Skeletal muscle cell (primary cell): ENCODE measurements around the gene SPECC1.
"Not testable (repeated sequence)": the region's sequence is repeated elsewhere in the genome, so short reads cannot be mapped to it uniquely, and the experiment has no call there.

Experiments used
- DNase-seq: peaks from one replicate; pipeline ENCODE4 v3.0.0-alpha.2; 2010; ENCODE audit warnings: low read depth
- H3K4me3 ChIP-seq: 2 replicates; pipeline ENCODE4 v1.5.1; 2011; ENCODE audit warnings: low read depth, mild to moderate bottlenecking, control low read depth, low read length, moderate library complexity

Gene SPECC1

GRCh38 chr17:20243524-20243923 lies 234.4 kb downstream of the SPECC1 start:
- no peak overlapping the region for H3K4me3 ChIP-seq
- DNase-seq: no peak

- DNase-seq: no peak
- H3K4me3 ChIP-seq: no peak overlapping the region
These were observed 235.5 kb downstream of the SPECC1 start for GRCh38 chr17:20244671-20245070.

DNA sequence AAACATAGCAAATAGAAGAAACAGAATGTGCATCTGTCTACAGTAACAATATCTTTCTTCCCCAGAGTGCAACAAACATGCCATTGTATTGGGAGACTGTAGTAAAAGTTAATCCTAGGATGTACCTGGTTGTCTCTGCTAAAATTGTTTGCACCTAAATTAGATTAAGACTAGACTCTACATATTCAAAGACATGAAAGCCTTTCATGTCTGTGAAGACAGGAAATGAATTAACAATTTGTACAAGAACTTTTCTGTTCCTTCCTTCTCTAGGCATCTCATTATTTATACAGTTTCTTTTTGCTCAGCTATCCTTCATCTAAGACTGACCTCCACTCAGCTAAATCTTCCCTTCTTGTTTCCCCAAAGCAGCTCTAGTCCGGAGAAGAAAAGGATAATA lies 237.5 kb downstream of the SPECC1 start:
- no peak overlapping the region for H3K4me3 ChIP-seq
- DNase-seq: no peak

DNA sequence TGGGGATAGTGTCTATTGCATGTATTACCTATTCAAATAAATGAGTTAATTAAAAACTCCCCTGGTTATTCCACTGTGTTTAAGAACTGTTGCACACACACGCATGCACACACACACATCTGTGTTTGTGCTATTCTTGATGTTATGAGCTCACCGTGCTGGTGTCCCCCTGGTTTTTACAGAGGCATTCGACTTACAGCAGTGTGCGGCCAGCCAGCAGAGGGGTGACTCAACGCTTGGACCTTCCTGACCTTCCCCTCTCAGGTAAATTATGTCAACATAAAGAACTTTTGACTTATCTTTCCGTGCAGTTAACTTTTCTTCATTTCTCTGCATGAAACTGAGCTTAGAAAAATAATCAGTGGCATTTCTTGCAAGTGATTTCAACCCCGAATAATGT lies 244.2 kb downstream of the SPECC1 start:
- DNase-seq: no peak
- H3K4me3 ChIP-seq: no peak overlapping the region

GRCh38 chr17:20254541-20254940 lies 245.4 kb downstream of the SPECC1 start:
- no peak for DNase-seq
- no peak overlapping the region for H3K4me3 ChIP-seq

GRCh38 chr17:20256144-20256543 lies 247.0 kb downstream of the SPECC1 start:
- no peak for DNase-seq
- no peak overlapping the region for H3K4me3 ChIP-seq

- no peak overlapping the region for H3K4me3 ChIP-seq
- DNase-seq: no peak
These were observed 247.8 kb downstream of the SPECC1 start for GRCh38 chr17:20257008-20257407.

DNA sequence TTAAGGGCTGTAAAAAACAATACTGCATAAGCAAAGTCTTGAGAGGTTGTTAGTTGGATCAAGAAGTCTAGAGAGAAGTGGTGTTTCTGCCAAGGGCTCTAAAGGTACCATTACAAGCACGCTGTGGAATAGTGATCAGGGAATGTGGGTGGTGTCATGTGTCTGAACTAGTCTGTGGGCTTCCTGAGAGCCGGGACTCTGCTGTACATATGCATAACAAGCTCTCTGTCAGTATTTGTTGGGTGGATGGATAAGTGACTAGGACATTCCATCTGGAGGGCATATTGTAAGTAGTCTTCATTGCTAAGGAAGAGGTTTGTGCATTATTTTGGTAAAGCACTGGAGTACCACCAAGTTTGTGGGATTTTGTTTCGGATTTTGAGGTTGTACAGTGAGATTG lies 248.6 kb downstream of the SPECC1 start:
- DNase-seq: no peak
- no peak overlapping the region for H3K4me3 ChIP-seq

DNA sequence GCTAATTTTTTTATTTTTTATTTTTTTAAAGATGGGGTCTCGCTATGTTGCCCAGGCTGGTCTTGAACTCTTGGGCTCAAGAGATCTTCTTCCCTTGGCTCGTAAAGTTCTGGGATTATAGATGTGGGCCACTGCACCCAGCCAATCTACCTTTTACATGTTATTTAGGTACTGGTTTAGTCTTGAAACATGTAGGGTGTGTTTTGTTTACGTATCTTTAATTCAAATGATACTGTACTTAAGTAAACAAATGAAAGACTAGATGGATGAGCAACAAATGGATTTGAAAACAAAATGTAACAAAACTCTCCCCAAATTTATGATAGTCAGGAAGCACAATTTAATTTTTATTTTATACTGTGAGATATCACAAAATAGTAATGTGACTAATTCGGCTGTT lies 250.5 kb downstream of the SPECC1 start:
- DNase-seq: no peak

GRCh38 chr17:20260268-20260667 lies 251.1 kb downstream of the SPECC1 start:
- no peak overlapping the region for H3K4me3 ChIP-seq
- DNase-seq: no peak

More for the DNA sequence above, 250.5 kb downstream of the SPECC1 start:
- H3K4me3 ChIP-seq: no peak overlapping the region

DNA sequence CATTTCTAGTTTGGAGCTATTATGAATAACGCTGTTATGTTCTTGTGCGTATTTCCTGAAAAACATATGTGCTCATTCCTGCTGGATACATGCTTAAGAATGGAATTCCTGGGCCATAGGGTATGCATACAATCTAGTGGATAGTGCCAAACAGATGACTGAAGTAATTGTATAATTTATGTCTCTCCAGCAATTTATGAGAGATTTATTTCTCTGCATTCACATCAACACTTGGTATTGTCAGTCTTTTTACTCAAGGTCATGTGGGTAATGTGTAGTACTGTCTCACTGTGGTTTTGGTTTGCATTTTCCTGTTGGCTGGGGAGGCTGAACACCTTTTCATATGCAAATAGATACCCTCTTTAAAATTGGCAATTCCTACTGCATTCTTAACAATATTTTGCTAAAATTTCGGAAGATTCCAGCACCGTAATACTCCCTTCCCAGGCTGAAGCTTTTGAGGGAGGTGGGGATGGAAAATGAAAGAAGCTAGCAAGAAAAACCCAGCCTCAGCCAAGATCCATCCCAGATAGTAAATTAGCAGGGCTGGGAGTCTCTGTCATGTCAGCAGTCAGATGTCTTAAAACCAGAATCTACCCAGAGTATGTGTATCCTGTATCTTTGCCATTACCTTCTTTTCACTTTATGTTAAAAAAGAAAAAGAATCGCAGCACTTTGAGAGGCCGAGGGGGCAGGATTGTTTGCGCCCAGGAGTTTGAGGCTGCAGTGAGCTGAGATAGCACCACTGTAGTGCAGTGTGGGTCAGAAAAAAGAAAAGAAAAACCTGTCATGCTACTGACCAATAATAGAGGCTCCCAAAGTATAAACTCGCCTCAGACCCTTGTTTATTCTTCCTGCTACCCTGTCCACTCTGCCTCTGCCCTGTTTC lies 253.3 kb downstream of the SPECC1 start:
- no peak overlapping the region for H3K4me3 ChIP-seq
- DNase-seq: no peak

- not testable (repeated sequence) for H3K4me3 ChIP-seq, DNase-seq
These were observed 253.9 kb downstream of the SPECC1 start for GRCh38 chr17:20263115-20263433.

DNA sequence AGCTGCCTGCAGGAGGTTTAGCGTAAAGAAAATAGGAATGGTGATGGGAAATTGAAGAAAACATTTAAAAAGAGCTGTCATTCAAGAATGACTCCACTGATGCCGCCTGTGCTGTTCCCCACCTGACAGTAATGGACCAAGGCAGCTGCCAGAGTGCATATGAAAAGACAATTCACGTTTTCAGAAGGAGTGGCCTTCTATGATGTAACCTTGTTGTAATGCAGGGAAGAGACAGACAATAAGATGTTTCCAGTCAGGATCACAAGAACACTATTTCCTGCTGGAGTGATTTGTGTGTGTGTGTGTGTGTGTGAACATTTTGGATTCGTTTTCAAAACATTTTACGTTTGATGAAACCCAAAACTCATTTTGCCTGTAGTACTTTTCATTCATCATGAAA lies 254.4 kb downstream of the SPECC1 start:
- no peak overlapping the region for H3K4me3 ChIP-seq
- peak; percentile 48 for DNase-seq

DNA sequence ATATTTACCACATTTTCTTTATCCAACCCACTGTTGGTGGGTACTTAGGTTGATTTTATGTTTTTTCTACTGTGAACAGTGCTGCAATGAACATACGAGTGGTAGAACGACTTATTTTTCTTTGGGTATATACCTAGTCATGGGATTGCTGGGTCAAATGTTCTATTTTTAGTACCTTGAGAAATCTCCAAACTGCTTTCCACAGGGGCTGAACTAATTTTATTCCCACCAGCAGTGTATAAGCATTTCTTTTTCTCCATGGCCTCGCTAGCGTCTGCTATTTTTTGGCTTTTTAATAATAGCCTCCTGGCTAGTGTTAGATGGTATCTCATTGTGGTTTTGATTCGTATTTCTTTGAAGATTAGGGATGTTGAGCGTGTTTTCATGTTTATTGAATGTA lies 255.8 kb downstream of the SPECC1 start:
- no peak for DNase-seq

DNA sequence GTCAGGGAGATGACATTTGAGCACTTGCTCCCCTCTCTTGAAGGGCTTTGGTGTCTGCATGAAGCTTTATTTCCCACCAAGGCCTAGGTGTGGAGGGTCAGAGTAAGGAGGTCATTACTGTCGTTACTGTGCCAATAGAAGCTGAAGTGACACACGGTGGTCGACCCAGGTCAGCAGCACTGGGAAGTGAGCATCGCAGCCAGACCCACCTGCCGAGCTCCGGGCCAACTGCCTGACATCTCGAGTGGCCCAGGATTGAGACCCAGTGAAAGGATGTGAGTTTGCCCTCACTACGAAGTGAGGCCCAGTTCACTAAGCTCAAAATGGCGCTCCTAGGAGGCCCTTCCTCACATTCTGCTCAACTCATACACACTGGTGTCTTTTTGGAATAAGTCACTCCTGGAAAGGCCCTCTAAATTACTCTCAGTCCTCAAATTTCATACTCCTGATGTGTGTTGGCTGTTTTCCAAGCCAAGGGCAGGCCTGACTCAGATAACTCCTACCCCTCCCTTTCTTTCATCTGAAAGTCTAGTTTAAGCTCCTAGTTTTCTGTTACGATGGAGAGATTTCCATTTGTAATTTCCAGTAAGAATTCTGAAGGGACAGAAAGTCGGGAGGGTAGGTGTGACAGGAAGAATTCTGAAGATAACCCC lies 257.8 kb downstream of the SPECC1 start:
- no peak overlapping the region for H3K4me3 ChIP-seq
- no peak for DNase-seq

More for the DNA sequence above, 255.8 kb downstream of the SPECC1 start:
- H3K4me3 ChIP-seq: no peak overlapping the region

- DNase-seq: no peak
- H3K4me3 ChIP-seq: no peak overlapping the region
These were observed 258.3 kb downstream of the SPECC1 start for GRCh38 chr17:20267459-20267842.

GRCh38 chr17:20270369-20270768 lies 261.2 kb downstream of the SPECC1 start:
- DNase-seq: no peak
- no peak overlapping the region for H3K4me3 ChIP-seq

DNA sequence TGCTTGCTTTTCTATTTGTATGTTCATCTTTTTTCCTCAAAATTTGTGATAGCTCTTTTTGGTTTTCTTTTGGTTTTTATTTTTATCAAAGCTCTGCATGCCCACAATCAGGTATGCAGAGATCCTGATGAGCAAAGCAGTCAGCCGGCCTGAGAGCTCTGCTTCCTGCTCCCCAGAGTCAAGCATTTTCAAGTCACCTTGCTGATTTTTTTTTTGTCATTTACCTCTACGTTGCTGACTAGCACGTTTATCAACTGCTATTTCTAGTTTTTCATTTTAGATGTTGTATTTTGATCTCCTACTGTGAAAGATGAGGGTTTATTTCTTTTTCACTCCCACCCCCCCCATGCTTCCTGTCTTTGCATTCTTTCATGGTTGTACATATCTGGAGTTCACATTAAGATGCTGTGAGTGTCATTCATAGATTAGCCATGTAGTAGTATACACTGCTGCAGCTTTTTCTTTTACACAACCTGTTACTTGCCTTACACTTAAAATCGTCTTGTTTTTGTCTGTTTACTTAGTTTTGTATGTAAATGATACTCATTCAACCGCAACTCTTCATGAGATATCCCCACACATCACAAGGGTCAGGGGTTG lies 262.0 kb downstream of the SPECC1 start:
- no peak overlapping the region for H3K4me3 ChIP-seq
- no peak for DNase-seq

DNA sequence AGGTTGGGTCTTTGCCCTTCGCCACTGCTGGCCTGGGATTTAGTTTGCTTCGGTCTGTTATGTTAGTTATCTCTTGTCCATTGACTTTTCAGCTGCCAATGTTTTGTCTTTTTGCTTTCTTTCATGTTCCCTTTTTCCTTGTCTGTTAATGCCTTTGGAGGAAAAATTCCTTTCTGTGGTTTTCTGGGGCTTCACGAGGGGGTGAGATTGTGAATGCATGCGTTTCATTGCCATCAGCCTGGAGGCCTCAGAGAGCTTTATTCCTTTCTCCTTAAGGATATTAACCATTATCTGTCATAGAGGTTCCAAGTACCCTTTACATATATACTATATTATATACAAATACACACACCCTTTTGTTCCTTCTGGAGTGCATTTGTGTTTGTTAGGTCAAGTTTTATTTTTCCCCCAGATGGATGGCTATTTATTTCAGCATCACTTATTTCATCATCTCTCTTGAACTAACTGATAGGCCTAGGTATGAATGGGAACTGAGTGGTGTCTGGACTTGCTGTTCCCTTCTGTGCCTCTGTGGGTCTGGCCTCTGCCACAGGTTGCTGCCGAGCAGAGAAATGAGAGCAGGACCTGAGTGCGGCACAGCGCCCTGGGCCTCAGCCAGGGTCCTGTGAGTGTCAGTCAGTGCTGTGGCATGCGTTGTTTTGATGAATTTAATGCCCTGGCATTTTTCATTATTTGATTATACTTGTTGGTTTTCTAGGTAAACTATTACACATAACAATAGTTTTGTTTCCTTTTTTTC lies 264.8 kb downstream of the SPECC1 start:
- no peak for DNase-seq
- H3K4me3 ChIP-seq: no peak overlapping the region

DNA sequence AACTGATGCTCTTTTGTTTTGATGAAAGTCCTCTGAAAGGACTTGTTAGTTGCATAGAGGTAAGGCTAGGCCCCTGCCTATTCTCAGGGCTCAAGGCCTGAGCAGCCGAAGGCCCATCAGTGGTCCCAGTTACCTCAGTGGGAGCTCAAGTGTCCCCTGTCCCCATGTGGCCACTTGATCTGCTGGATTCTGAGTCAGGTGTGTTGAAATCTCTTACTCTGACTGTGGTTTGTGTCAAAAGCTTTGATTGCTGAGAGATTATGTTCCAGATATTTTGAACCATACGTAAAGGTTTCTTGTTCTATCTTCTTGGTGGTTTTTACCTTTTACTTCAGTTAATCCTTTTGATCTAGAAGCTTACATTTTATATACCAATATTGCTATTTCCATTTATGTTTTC lies 266.5 kb downstream of the SPECC1 start:
- H3K4me3 ChIP-seq: no peak overlapping the region
- no peak for DNase-seq
